COLO668 (cell line): ENCODE results near the gene HS6ST3.
A peak's percentile ranks its signal among the peaks of the same experiment; 100 is the strongest.

Experiments
- DNase-seq: peaks from one replicate; lab custom pipeline; 2025; ENCODE audit not compliant: unreplicated experiment; lab: John Stamatoyannopoulos, UW

Gene HS6ST3

GRCh38 chr13:96198038-96198437, 108.1 kb downstream of the HS6ST3 start:
- DNase-seq: no peak

- no peak for DNase-seq
These were observed 109.4 kb downstream of the HS6ST3 start for GRCh38 chr13:96199315-96199714.

GRCh38 chr13:96200810-96201209, 110.9 kb downstream of the HS6ST3 start:
- DNase-seq: no peak

- no peak for DNase-seq
These were observed 112.4 kb downstream of the HS6ST3 start for GRCh38 chr13:96202315-96202714.

- no peak for DNase-seq
These were observed 113.6 kb downstream of the HS6ST3 start for GRCh38 chr13:96203471-96203870.

- DNase-seq: no peak
These were observed 125.0 kb downstream of the HS6ST3 start for GRCh38 chr13:96214824-96215445.

GRCh38 chr13:96216543-96216942, 126.6 kb downstream of the HS6ST3 start:
- no peak for DNase-seq

- no peak for DNase-seq
These were observed 128.6 kb downstream of the HS6ST3 start for GRCh38 chr13:96218475-96218874.

- DNase-seq: no peak
These were observed 131.6 kb downstream of the HS6ST3 start for GRCh38 chr13:96221471-96221870.

- no peak for DNase-seq
These were observed 133.3 kb downstream of the HS6ST3 start for GRCh38 chr13:96223231-96223630.

GRCh38 chr13:96229356-96229755, 139.4 kb downstream of the HS6ST3 start:
- DNase-seq: peak; percentile 28

GRCh38 chr13:96238241-96238640, 148.3 kb downstream of the HS6ST3 start:
- DNase-seq: no peak

- DNase-seq: no peak
These were observed 149.0 kb downstream of the HS6ST3 start for GRCh38 chr13:96238861-96239260.

GRCh38 chr13:96243376-96243775, 153.5 kb downstream of the HS6ST3 start:
- no peak for DNase-seq

- no peak for DNase-seq
These were observed 158.2 kb downstream of the HS6ST3 start for GRCh38 chr13:96248103-96248502.

- DNase-seq: no peak
These were observed 159.1 kb downstream of the HS6ST3 start for GRCh38 chr13:96248996-96249395.

GRCh38 chr13:96252903-96253302, 163.0 kb downstream of the HS6ST3 start:
- DNase-seq: no peak

GRCh38 chr13:96273196-96273595, 183.3 kb downstream of the HS6ST3 start:
- DNase-seq: no peak

GRCh38 chr13:96274046-96274445, 184.1 kb downstream of the HS6ST3 start:
- no peak for DNase-seq

GRCh38 chr13:96279904-96280303, 190.0 kb downstream of the HS6ST3 start:
- DNase-seq: no peak

GRCh38 chr13:96284971-96285370, 195.1 kb downstream of the HS6ST3 start:
- DNase-seq: no peak

- no peak for DNase-seq
These were observed 195.8 kb downstream of the HS6ST3 start for GRCh38 chr13:96285729-96286128.
